Ramos (cell line): Measurements from ENCODE around the gene H3-3A.

Source experiments
- in situ Hi-C: fragments of 300-500 bp; cut with MboI; formaldehyde crosslinking; loops from one replicate; pipeline ENCODE4 v1.14.3; 2022; ENCODE audit warnings: low sequenced_read_pairs; ENCODE audit not compliant: unreplicated experiment

Gene H3-3A

DNA sequence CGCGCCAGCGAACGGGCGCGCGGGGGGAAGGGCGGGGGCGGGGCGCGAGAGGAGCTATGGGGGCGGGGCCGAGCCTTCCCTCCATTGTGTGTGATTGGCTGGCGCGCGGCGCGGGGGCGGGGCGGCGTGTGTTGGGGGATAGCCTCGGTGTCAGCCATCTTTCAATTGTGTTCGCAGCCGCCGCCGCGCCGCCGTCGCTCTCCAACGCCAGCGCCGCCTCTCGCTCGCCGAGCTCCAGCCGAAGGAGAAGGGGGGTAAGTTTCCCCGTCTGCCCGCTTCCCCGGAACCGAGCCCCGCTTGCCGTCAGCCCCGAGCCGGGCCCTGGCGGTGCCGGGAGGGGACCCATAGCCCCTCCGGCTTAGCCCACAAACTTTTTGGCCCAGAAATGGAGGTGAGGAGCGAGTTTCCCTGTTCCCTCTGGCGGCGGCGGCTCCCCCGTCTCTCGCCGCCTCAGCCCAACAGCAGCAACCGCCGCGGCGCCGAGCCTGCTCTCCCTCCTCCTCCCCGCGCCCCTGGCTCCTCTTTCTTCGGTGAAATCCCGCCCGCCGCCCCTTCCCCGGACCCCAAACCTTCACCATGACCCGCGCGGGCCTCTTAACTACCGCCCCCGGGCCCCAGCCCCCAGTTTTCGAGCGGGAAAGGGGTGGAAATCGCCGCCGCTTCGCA, at the start of gene H3-3A:
Gene H3-3A (plus strand): TSS at position 159 of the 666 bp plus-strand sequence. CDS start 1,636 bp downstream, outside the sequence.
- in situ Hi-C loops, result no loop called here

DNA sequence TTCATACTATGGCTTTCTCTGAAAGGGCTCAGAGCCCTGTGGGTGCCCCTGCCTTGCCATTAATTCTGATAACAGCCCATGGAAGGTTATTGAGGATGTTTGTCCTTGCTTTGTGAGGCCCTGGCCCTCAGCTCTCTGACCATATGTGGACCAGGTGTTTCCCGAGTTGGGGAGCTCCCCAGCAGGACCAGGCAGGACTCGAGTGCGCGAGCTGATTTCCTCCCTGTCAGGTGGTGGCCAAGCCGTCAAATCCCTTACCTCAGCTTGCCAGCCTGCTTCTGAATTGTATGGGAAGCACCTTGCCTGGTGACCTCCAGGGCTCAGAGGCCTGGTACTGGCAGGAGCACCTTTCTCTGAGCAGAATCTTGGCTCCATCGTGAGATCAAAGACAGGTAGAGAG, 45.4 kb upstream of the H3-3A start:
- in situ Hi-C loops, result no loop called here

GRCh38 chr1:226019572-226019971, 42.9 kb upstream of the H3-3A start:
- in situ Hi-C loops, result no loop called here

GRCh38 chr1:226021401-226021800, 41.1 kb upstream of the H3-3A start:
- in situ Hi-C loops, result no loop called here

GRCh38 chr1:226021801-226022200, 40.7 kb upstream of the H3-3A start:
- in situ Hi-C loops, result no loop called here

GRCh38 chr1:226023735-226024134, 38.8 kb upstream of the H3-3A start:
- in situ Hi-C loops, result no loop called here

- in situ Hi-C loops, result no loop called here
Measured at GRCh38 chr1:226026833-226027232, 35.7 kb upstream of the H3-3A start.

DNA sequence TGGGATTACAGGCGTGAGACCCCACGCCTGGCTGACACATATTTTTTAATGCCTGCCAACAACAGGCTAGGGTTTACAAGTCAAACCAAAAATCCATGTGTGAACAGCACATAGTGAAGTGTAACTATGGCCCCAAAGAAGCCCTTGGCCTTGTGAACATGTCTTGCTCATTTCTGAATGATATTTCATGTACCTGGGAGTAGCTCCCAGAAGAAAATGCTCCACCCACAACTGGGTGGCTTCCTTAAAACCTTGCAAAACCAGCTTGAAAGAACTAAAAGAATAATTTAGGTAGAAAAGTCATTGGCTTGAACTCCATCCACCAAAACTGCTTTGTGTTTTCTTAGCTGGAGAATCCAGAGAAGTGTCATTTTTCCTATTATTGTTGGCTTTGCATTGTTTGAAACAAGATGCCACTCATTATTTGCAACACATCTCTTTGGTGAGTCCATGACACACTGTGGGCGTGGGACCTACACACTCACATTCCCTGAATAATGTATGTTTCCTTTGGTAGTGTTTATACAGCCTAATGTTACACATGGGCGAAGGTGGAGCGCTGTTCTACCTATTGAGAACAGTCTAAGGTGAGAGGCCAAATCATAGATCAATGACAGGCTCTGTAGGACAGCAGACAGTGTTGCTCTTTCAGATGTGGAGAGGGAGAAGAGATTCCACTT, 34.8 kb upstream of the H3-3A start:
- in situ Hi-C loops, result no loop called here

DNA sequence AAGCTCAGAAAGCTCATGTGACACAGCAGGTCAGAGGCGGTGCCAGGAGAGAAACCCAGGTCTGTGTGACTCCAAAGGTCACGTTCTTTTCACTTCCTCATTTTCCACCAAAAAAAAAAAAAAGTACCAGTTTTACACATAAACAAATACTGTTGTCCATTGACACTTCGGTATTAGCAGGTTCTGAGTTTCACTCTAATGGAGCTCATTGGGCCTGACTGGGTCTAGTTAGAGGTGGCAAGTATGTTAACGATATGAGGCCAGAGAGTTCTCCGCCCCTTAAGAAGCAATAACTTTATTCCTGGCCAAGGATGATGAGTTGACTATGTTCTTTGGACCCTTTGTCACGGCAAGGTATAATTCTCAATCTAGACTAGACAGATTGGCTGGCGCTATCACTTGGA, 33.4 kb upstream of the H3-3A start:
- in situ Hi-C loops, result no loop called here

DNA sequence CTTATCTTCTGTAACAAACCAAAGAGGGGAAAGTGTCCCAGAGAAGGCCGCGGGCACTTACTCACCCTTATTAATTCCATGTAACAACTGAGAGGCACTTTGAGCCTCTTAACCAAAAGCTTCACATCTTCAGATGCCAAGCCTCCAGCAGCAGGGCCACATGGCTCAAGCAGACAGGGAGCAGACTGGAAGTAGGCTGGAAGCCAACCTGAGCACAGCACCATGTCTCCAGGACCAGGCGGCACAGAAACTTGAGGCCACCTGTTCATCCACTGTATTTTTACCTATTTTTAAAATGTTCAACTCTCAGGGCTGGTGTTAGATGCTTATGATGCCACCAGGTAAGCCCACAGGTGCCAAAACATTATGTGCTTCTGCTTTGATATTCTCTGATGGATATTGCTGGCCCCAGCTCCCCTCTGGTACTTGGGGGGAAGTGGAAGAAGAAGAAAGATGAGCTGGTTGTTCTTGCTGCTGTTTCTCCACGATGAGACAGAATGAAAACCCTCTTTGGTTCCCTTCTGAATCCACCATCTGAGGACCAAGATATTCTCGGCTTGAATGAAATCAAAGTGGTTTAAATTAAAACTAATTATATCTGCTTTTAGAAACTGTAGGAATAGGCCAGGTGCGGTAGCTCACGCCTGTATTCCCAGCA, 32.8 kb upstream of the H3-3A start:
- in situ Hi-C loops, result no loop called here

GRCh38 chr1:226033582-226033981, 28.9 kb upstream of the H3-3A start:
- in situ Hi-C loops, result no loop called here

DNA sequence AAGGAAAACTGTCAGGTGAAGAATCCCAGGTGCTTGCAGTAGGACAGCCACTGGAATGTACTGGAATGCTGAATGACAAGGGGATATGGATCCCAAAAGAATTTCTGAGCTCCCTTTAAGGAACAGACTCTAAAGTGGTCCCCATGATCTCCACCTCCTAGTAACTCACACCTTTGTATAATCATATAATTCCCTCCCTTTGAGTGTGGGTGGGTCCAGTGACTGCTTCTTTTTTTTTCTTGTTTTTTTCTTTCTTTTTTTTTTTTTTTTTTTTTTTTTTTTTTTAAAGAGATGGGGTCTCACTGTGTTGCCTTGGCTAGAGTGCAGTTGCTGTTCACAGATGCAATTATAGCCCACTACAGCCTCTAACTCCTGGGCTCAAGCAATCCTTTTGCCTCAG, 28.5 kb upstream of the H3-3A start:
- in situ Hi-C loops, result no loop called here

DNA sequence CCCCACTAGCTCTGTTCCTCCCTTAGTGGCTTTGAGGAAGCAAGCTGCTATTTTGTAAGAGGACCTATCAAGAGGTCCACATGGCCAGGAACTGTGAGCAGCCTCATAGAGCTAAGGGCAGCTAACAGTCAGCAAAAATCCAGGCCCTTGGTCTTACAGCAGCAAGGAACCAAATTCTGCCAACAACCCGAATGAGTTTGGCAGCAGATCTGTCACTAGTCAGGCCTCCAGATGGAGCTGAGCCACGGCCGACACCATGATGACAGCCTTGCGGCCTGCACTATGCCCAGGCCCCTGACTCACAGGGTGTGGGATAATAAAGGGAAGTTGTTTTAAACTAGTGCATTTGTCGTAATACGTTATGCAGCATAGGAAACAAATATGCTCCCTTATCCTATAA, 28.0 kb upstream of the H3-3A start:
- in situ Hi-C loops, result no loop called here

GRCh38 chr1:226035915-226036314, 26.6 kb upstream of the H3-3A start:
- in situ Hi-C loops, result no loop called here

- in situ Hi-C loops, result no loop called here
Measured at GRCh38 chr1:226038661-226039060, 23.9 kb upstream of the H3-3A start.

DNA sequence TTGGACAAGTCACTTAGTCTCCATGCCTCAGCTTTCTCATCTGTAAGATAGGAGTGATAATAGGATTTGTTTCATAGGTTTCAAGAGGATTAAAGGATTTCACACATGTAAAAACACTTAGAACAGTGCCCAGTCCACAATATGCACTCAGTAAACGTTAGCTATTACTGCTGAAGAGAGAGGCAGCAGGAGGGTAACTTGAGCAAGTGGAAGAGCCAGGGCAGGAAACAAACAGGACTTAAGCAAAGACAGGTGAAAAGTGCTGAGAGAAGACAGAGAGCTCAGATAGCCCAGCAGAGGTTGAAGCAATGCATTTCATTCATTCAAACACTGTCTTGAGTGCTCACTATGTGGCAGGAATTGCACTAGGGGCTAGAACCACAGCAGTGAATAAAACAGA, 21.1 kb upstream of the H3-3A start:
- in situ Hi-C loops, result no loop called here

DNA sequence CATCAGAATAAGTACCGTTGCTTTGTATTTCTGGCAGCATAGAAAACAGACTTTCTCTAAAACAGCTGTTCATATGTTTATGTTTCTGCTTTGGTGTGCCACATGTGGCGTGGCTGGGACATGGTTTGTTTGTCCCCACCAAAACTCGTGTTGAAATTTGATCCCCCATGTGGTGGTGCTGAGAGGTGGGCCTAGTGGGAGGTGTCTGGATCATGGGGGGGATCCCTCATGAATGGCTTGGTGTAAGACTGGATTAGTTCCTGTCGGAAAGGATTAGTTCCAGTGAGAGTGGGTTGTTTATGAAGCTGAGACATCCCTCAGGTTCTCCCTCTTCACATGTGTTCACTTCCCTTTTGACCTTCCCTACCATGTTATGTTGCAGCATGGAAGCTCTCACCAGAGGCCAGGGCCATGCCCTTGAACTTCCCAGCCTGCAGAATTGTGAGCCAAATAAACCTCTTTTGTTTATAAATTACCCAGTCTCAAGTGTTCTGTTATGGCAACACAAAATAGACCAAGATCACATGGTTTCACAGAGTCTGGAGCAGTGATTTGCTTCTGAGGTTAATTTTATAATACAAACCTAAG, 17.9 kb upstream of the H3-3A start:
- in situ Hi-C loops, result no loop called here

- in situ Hi-C loops, result no loop called here
Measured at GRCh38 chr1:226046240-226046639, 16.3 kb upstream of the H3-3A start.

- in situ Hi-C loops, result no loop called here
Measured at GRCh38 chr1:226047495-226047894, 15.0 kb upstream of the H3-3A start.

DNA sequence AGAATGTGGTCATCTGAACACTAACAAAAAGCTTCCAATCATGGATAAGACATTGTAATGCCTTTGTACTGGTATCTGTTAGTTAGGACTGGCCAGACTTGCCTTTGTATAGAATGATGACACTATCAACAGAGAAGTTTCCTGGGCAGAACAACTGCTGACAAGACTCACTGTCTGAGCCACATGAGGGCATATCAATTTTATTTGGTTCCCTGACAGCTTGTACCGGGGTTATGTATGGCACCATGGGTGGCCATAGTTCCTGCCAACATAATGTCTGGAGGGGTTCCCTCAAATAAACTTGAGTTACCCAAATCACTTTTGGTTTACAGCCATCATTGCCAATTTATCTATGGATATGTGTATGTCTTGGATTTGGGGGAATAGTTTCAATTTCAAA, 13.6 kb upstream of the H3-3A start:
- in situ Hi-C loops, result no loop called here

DNA sequence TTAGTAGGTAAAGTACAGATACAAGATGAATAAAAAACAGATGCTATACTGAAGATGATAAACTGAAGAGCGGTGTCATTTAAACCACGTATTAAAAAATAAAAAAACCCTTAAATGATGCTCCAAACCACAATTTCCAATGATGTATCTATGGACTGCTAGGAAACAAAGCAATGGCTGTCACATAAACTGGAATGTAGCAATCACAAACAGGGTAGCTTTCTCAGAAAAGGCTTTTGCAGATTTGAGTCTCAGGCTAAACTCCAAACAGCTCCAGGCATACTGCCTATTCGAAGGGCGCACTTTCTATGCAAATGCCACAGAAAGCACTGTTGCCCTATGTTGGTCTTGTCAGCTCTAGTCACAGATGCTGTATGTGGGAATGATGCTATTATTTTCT, 12.4 kb upstream of the H3-3A start:
- in situ Hi-C loops, result no loop called here
